ENCODE data around the gene IRX1. TPM values are rescaled to one million over a fixed set of nuclear protein-coding genes. Genes with fewer than 3 reads are reported as not detected.

The IRX1 gene
- total and polyA plus RNA-seq, 2 of the 8 experiments (the other 6 are each of a cell fraction or from before 2014, with no cell fraction given), result 2.6 to 3.9 TPM

DNA sequence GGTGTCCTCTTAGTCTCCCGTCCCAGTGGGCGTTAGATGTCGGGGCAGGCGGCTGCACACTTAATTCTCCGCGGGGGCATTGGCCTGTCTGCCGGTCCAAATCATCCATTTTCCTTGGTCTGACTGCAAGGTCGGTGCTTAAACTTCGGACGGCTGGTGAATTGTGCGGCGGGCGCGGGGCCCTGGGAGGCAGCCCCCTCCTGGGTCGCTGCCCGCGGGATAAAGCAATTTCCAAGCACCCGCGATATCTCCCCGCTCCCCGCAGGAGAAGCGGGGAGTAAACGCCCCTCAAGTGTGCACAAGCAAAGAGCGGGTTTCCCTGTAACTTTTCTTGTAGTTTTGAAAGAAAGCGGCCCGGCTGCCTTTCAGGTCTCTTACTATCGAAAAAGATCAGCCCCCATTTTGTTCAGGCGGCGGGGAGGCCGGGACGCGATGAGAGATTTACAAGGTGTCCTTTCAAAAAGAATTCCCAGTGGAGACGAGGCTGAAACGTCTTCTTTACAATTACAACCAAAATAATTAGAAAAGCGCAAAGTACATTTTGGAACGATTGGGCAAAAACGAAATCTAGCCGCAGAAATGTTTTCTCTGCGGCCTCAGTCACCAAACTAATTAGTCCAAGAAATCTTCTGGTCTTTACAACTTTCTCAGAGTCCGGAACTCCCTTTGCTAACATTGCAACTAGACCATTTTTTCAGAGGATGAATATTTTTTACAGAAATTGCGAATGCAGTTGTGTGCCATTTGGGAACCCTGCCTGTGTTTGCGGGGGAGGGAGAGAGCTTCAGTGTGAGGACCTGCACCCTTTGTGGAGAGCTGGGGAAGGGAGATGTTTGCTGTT is 1.8 kb downstream of the IRX1 start:
- H3K23me2 ChIP-seq (ENCODE audit: low read depth, low read length), result peaks cover 30% of the 10 kb centered on the region; the same call in 1 of the 2 replicates
- H3K9ac ChIP-seq (replicated peaks in 1 of 4; ENCODE audit: extremely low read depth in 1 of 4, low read depth in 3 of 4, low read length in 3 of 4), result peak overlapping the region in 1 of 4 experiments; percentile 33; a peak in 1 of 7 replicates
- TF ChIP-seq EZH2 (IDR thresholded peaks at IDR 0.05; ENCODE audit: low read depth, low read length, severe bottlenecking) (peak; percentile 98), RNF2 (IDR thresholded peaks at IDR 0.05; ENCODE audit: borderline replicate concordance, low read depth, low read length, missing control alignments, poor library complexity, severe bottlenecking) (peak; percentile 96), RBBP5 (IDR thresholded peaks at IDR 0.05; ENCODE audit: borderline replicate concordance, low read depth, low read length) (0 out of 2 replicates have a peak, but pooled peaks have one; percentile 7), BACH1 (IDR thresholded peaks at IDR 0.05; ENCODE audit: low read length) (no peak), SUZ12 (IDR thresholded peaks at IDR 0.05; ENCODE audit: low read length) (peak; percentile 79), KDM5A (IDR thresholded peaks at IDR 0.05; ENCODE audit: low read length) (no peak)
- TF ChIP-seq, protein P1, sequence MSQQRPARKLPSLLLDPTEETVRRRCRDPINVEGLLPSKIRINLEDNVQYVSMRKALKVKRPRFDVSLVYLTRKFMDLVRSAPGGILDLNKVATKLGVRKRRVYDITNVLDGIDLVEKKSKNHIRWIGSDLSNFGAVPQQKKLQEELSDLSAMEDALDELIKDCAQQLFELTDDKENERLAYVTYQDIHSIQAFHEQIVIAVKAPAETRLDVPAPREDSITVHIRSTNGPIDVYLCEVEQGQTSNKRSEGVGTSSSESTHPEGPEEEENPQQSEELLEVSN (IDR thresholded peaks at IDR 0.05), result no peak
- H2BK120ac ChIP-seq (replicated peaks; ENCODE audit: low read depth, low read length), result no peak overlapping the region
- H3K36me3 ChIP-seq (ENCODE audit: control insufficient read depth in 2 of 4, insufficient read depth in 4 of 4, low read length in 3 of 4), result peaks cover 0 to 3% (median 0%) of the 10 kb centered on the region in 4 experiments; a peak in 1 of 8 replicates
- FAIRE-seq, result no peak
- H4K8ac ChIP-seq (ENCODE audit: extremely low read depth, insufficient read depth, low read length), result no peak overlapping the region
- H3K4ac ChIP-seq (replicated peaks; ENCODE audit: insufficient read length, low read depth, low read length), result no peak overlapping the region
- H3K4me1 ChIP-seq (replicated peaks in 1 of 4; ENCODE audit: control insufficient read depth in 3 of 4, insufficient read depth in 4 of 4, low read length in 3 of 4), result peaks cover 0 to 50% (median 22%) of the 10 kb centered on the region in 4 experiments; a peak in 6 of 7 replicates
- CTCF ChIA-PET (ENCODE audit: partially characterized antibody), result interaction anchor here (1.1 kb wide), 1 partner anchor 42 kb away, joined by 3 read pairs; no protein-coding TSS in a partner anchor
- H3K79me2 ChIP-seq (ENCODE audit: control insufficient read depth in 1 of 2, insufficient read depth in 2 of 2, low read length in 2 of 2), result 0 out of 4 replicates have a peak, but pooled peaks cover 0 to 6% of the 10 kb centered on the region in 2 experiments
- H3K56ac ChIP-seq (replicated peaks; ENCODE audit: insufficient read length, low read depth, low read length), result no peak overlapping the region
- no peak overlapping the region for H4K5ac ChIP-seq (ENCODE audit: insufficient read length, low read depth, low read length)
- peak overlapping the region; percentile 57 to 69 (median 65) for H3K4me3 ChIP-seq (ENCODE audit: extremely low read depth in 1 of 4, insufficient read depth in 2 of 4, low read depth in 3 of 4, low read length in 4 of 4)
- no peak overlapping the region for H2AK5ac ChIP-seq (ENCODE audit: low read depth, low read length)
- no peak overlapping the region for H4K91ac ChIP-seq (replicated peaks; ENCODE audit: insufficient read length, low read length)
- no peak overlapping the region for H3K23ac ChIP-seq (ENCODE audit: insufficient read length)
- no peaks in the 10 kb centered on the region for H3K79me1 ChIP-seq (ENCODE audit: low read depth, low read length)
- peaks cover 80 to 94% (median 87%) of the 10 kb centered on the region in 4 experiments for H3K27me3 ChIP-seq (replicated peaks in 1 of 4; ENCODE audit: control insufficient read depth in 3 of 4, extremely low read depth in 1 of 4, insufficient read depth in 3 of 4, low read length in 3 of 4)
- no peak overlapping the region for H2BK15ac ChIP-seq (ENCODE audit: low read length)
- H2BK5ac ChIP-seq (ENCODE audit: low read depth, low read length), result no peak overlapping the region
- no peak overlapping the region for H2AFZ ChIP-seq (ENCODE audit: low read length)
- no peak overlapping the region for H3K27ac ChIP-seq (ENCODE audit: low read depth, low read length)
- peak in 1 of 2 experiments; percentile 63 for DNase-seq (ENCODE audit: low read depth in 1 of 2, low spot score in 2 of 2)
- H3K18ac ChIP-seq (ENCODE audit: extremely low read depth, low read length), result peak overlapping the region; percentile 60
- 3% methylated on average over 41 of the region's 42 CpGs; no CpG with 5 or more reads in 1 of the 2 experiments for WGBS, 2 experiments (ENCODE audit: extremely low coverage in 1 of 2, insufficient coverage in 1 of 2, insufficient read length in 1 of 2, insufficient replicate concordance in 2 of 2, low coverage in 1 of 2, low lambda C conversion rate in 2 of 2, missing lambda C conversion rate in 1 of 2)
- H3K4me2 ChIP-seq (ENCODE audit: insufficient read depth in 1 of 2, low read depth in 2 of 2, low read length in 2 of 2), result peak overlapping the region; percentile 79 to 81
- no peak overlapping the region for H2BK20ac ChIP-seq (ENCODE audit: low read length)
- no peak overlapping the region for H3K14ac ChIP-seq (ENCODE audit: insufficient read length)
- H2BK12ac ChIP-seq (ENCODE audit: low read depth, low read length), result no peak overlapping the region
- no peaks in the 10 kb centered on the region; a peak in 1 of 4 replicates for H3K9me3 ChIP-seq (ENCODE audit: insufficient read depth in 2 of 2, low read depth in 1 of 2, low read length in 1 of 2)
- POLR2A ChIA-PET (ENCODE audit: partially characterized antibody), result no interaction called here
- H4K20me1 ChIP-seq (replicated peaks in 1 of 2; ENCODE audit: control insufficient read depth in 1 of 2, insufficient read depth in 2 of 2, low read length in 2 of 2), result peaks cover 10 to 13% of the 10 kb centered on the region in 2 experiments
